ENCODE measurements around the gene PYY.

- TF ChIP-seq CTCF (conservative IDR thresholded peaks at IDR 0.05) (no peak), ZFX (IDR thresholded peaks at IDR 0.05) (no peak)
Measured at GRCh38 chr17:43975898-43976297, 22.2 kb upstream of the PYY start.
